ENCODE measurements around the gene IL2RA.

IL2RA gene

DNA sequence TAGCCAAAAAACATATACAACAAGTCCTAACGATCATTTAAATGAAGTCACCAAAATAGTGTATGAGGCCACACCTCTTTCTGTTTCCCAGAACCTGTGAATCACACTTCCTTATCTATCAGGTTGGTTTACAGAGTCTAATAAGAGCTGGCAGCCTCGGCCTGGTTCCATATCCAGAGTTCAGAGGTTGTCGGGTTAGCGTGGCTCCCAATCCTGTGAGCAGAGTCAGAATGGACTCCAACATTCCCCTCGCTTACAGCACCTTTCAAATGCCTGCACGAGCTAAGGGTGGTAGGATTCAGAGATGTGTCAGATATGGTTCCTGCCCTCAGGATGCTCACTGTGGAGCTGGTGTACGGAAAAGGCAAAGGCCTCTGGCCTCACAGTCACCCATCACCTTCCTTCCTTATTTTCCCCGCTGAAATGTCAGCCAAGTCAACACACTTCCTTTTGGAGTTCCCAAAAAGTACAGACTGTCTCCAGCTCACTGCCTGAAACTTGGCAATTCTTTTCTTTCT, 90.8 kb downstream of the IL2RA start:
- TF ChIP-seq, protein P1, sequence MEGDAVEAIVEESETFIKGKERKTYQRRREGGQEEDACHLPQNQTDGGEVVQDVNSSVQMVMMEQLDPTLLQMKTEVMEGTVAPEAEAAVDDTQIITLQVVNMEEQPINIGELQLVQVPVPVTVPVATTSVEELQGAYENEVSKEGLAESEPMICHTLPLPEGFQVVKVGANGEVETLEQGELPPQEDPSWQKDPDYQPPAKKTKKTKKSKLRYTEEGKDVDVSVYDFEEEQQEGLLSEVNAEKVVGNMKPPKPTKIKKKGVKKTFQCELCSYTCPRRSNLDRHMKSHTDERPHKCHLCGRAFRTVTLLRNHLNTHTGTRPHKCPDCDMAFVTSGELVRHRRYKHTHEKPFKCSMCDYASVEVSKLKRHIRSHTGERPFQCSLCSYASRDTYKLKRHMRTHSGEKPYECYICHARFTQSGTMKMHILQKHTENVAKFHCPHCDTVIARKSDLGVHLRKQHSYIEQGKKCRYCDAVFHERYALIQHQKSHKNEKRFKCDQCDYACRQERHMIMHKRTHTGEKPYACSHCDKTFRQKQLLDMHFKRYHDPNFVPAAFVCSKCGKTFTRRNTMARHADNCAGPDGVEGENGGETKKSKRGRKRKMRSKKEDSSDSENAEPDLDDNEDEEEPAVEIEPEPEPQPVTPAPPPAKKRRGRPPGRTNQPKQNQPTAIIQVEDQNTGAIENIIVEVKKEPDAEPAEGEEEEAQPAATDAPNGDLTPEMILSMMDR (conservative IDR thresholded peaks at IDR 0.05; ENCODE audit: low read depth, low read length) = no peak
- H3K4me3 ChIP-seq (ENCODE audit: low read length) = no peak overlapping the region
- DNase-seq (ENCODE audit: low read depth) = no peak

DNA sequence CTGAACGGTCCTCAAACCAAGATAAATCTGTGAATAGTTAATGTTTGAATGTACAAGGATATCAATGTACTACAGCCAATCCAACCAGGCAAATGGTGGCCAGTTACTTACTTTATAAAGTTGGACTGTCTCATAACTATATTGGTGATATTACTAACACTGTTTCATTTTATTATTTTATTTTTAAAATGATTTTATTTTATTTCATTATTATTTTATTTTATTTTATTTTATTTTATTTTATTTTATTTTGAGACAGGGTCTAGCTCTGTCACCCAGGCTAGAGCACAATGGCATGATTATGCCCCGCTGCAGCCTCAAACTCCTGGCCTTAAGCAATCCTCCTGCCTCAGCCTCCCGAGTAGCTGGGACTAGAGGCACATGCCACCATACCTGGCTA, 91.6 kb downstream of the IL2RA start:
- no peak for DNase-seq (ENCODE audit: low read depth)
- no peak overlapping the region for H3K4me3 ChIP-seq (ENCODE audit: low read length)
- TF ChIP-seq, protein P1 (conservative IDR thresholded peaks at IDR 0.05; ENCODE audit: low read depth, low read length) = no peak

DNA sequence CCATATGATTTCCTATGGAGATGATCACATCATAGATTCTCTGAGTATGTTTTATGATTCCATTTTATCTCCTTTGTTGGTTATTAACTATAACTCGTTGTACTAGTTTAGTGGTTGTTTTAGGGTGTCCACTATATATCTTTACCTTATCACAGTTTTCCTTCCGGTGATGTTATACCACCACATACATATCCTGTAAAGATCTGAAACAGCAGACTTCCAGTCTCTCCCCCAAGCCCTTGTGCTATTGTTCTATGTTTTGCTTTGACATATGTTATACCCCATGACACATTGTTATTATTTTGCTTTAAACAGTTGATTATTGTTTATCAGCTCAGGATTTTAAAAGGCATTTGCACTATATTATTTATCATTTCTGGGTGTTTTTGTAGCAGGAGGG, 92.1 kb downstream of the IL2RA start:
- H3K4me3 ChIP-seq (ENCODE audit: low read length) = no peak overlapping the region
- TF ChIP-seq, protein P1 (conservative IDR thresholded peaks at IDR 0.05; ENCODE audit: low read depth, low read length) = no peak
- DNase-seq (ENCODE audit: low read depth) = no peak

DNA sequence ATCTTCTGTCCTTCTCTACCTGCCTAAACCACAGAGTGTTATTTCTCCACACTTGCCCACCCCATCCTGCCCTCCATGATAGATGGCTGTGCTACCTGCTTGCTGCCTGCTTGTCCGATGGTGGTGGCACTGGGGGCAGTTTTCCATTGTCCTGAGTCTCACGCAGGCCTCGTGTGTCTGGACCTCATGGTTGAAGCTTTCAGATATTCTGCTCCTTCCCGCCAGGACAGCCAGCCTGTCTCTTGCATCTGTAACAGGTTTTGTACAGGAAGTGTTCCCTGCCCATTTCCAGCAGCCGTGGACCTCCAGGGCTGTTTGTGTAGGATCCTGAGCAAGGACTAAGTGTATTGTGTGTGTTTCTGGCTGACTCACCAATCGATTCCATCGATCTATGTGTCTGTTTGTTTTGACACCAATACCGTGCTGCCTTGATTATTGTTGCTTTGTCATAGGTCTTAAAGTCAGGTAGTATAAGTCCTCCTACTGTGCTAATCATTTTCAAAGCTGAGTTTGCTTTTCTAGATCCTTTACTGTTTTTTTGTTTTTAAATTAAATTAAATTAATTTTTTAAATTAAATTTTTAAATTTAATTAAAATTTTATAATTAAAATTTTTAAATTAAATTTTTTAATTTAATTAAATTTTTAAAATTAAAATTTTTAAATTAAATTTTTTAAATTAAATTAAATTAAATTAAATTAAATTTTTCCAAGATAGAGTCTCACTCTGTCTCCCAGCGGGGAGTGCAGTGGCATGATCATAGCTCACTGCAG, 93.3 kb downstream of the IL2RA start:
- TF ChIP-seq, protein P1 (conservative IDR thresholded peaks at IDR 0.05; ENCODE audit: low read depth, low read length) = no peak
- DNase-seq (ENCODE audit: low read depth) = no peak
- H3K4me3 ChIP-seq (ENCODE audit: low read length) = no peak overlapping the region

DNA sequence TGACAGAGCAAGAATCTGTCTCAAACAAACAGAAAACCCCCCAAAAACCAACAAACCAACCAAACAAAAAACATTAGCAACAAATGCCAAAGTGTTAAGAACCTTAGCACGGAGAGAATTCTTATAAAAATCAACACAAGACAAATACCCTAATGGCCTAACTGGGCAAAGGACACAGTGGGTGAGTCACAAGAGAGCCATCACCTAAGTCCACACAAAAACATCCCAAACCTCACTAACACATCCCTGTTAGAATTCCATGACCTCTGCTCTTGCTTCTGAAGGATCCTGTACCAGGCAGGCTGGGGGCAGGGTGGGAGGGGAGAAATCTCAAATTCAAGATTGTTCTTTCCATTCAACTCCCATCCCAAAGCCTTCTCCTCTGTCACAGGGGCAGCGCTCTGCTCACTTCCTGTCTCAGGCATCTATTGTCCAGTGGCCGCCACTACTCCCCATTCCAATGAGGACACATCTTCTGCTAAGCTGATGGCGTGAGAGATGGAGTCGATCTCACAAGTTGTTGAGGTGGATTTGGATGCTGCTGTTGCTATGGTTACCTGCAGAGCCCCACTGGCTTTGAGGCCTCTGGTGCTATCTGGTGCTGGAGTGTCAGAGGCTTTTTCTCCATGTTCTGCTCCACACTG, 94.0 kb downstream of the IL2RA start:
- TF ChIP-seq, protein P1 (conservative IDR thresholded peaks at IDR 0.05; ENCODE audit: low read depth, low read length) = no peak
- no peak for DNase-seq (ENCODE audit: low read depth)
- no peak overlapping the region for H3K4me3 ChIP-seq (ENCODE audit: low read length)

DNA sequence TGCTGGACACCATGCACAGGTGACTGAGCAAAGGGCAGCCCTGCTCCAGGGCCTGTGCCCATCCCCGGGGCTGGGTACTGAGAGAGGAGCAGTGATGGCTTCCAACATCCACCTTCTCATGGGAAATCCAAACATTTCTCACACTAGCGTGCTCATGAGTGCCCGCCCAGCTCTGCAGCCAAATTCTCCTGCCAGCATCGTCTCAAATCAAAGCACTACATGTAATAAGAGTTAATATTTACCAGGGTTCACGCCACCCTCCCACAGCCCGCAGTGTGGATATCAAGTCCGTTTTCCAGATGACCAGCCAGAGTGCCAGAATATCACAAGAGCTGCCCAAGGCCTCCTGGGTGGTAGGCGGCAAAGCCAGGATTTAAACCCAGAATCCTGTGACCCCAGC, 96.9 kb downstream of the IL2RA start:
- no peak overlapping the region for H3K4me3 ChIP-seq (ENCODE audit: low read length)
- no peak for DNase-seq (ENCODE audit: low read depth)
- TF ChIP-seq, protein P1 (conservative IDR thresholded peaks at IDR 0.05; ENCODE audit: low read depth, low read length) = no peak

DNA sequence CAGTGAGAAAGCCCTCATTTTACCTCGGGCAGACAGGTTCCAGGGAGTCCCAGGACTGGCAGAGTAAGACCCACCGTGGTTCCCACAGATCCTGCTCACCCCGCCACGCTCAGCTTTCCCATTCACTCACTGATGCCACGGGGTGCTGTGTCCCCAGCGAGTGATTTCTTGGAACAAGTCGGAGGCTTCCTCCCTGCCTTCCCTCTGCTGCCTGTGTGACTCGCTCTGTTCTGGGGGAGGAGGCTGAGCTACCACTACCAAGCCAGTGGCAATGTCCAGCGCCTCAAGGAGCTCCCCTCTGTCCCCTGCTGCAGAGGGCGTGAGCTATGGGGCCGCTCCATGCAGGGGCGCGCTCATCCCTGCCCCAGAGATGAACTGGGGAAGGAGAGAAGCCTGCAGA, 97.4 kb downstream of the IL2RA start:
- DNase-seq (ENCODE audit: low read depth) = no peak
- TF ChIP-seq, protein P1 (conservative IDR thresholded peaks at IDR 0.05; ENCODE audit: low read depth, low read length) = no peak

More for the DNA sequence above, 97.4 kb downstream of the IL2RA start:
- H3K4me3 ChIP-seq (ENCODE audit: low read length) = no peak overlapping the region
